OCI-LY1 (cell line): ENCODE measurements around the gene HYAL3.

ENCODE experiments used
- H2AFZ ChIP-seq: fragments of 200-600 bp; sonication (generic), shearing (Covaris generic); 2 replicates; pipeline ENCODE4 v1.6.0; 2014; ENCODE audit warnings: antibody characterized with exemption, mild to moderate bottlenecking, low read length
- H3F3A ChIP-seq: fragments of 200-600 bp; sonication (generic), shearing (Covaris generic); 2 replicates; pipeline ENCODE4 v1.6.0; 2014; ENCODE audit warnings: mild to moderate bottlenecking, antibody characterized with exemption, low read length, moderate library complexity; ENCODE audit not compliant: insufficient read depth
- H3K27ac ChIP-seq: fragments of 200-600 bp; sonication (generic); 2 replicates; pipeline ENCODE4 v1.5.1; 2014; ENCODE audit warnings: low read length, mixed run types, mild to moderate bottlenecking, low read depth; ENCODE audit not compliant: poor library complexity, severe bottlenecking
- H3K27me3 ChIP-seq: fragments of 200-600 bp; sonication (generic); 2 replicates; pipeline ENCODE4 v1.6.0; 2014; ENCODE audit warnings: antibody characterized with exemption, mild to moderate bottlenecking, low read length, moderate library complexity; ENCODE audit not compliant: insufficient read depth
- H3K36me3 ChIP-seq: fragments of 200-600 bp; sonication (generic); 2 replicates; pipeline ENCODE4 v1.6.1; 2014; ENCODE audit warnings: mild to moderate bottlenecking, antibody characterized with exemption, low read length, moderate library complexity, mixed read lengths; ENCODE audit not compliant: insufficient read depth
- H3K4me1 ChIP-seq: fragments of 200-600 bp; sonication (generic); 2 replicates; pipeline ENCODE4 v1.5.1; 2014; ENCODE audit warnings: mild to moderate bottlenecking, low read length, moderate library complexity; ENCODE audit not compliant: insufficient read depth, severe bottlenecking
- H3K4me2 ChIP-seq: fragments of 200-600 bp; sonication (generic), shearing (Covaris generic); 2 replicates; pipeline ENCODE4 v1.6.1; 2014; ENCODE audit warnings: low read length
- H3K4me3 ChIP-seq: fragments of 200-600 bp; sonication (generic); 2 replicates; pipeline ENCODE4 v1.5.1; 2014; ENCODE audit warnings: low read length, low read depth, mild to moderate bottlenecking, mixed read lengths; ENCODE audit not compliant: poor library complexity, severe bottlenecking
- H3K79me2 ChIP-seq: fragments of 200-600 bp; shearing (Covaris generic); 2 replicates; pipeline ENCODE4 v1.6.1; 2016; ENCODE audit warnings: mixed run types, low read length, mixed read lengths; ENCODE audit not compliant: insufficient read depth
- H3K9ac ChIP-seq: fragments of 200-600 bp; sonication (generic), shearing (Covaris generic); 2 replicates; pipeline ENCODE4 v1.6.1; 2014; ENCODE audit warnings: mild to moderate bottlenecking, low read length, mixed read lengths
- H3K9me2 ChIP-seq: fragments of 200-600 bp; sonication (generic), shearing (Covaris generic); 2 replicates; pipeline ENCODE4 v1.6.1; 2014; ENCODE audit warnings: low read depth, mild to moderate bottlenecking, low read length, mixed read lengths
- H3K9me3 ChIP-seq: fragments of 200-600 bp; shearing (Covaris generic); 2 replicates; pipeline ENCODE4 v1.6.1; 2014; ENCODE audit warnings: low read length, mixed read lengths
- H4K20me1 ChIP-seq: fragments of 200-600 bp; sonication (generic), shearing (Covaris generic); 2 replicates; pipeline ENCODE4 v1.6.0; 2016; ENCODE audit warnings: mild to moderate bottlenecking, low read length; ENCODE audit not compliant: insufficient read depth
- CTCF ChIP-seq: fragments of 200-600 bp; sonication (generic), shearing (Covaris generic); IDR thresholded peaks from 2 replicates; pipeline ENCODE4 v1.5.1; 2017; ENCODE audit warnings: mild to moderate bottlenecking, antibody characterized with exemption, low read length, moderate library complexity, mixed read lengths
- EZH2 ChIP-seq: fragments of 200-600 bp; sonication (generic), shearing (Covaris generic); IDR thresholded peaks from 2 replicates; pipeline ENCODE4 v1.8.0; 2017; ENCODE audit warnings: borderline replicate concordance, mixed run types, mild to moderate bottlenecking, antibody characterized with exemption, low read length, moderate library complexity, mixed read lengths

HYAL3 gene

GRCh38 chr3:50290161-50290641, 9.0 kb downstream of the HYAL3 start:
- H3K4me3 ChIP-seq: peak overlapping the region; percentile 99
- H3K27ac ChIP-seq: no peak overlapping the region
- no peak overlapping the region for H3K9ac ChIP-seq

GRCh38 chr3:50289130-50289529, 10.1 kb downstream of the HYAL3 start:
- H3K4me1 ChIP-seq: peaks cover 19% of the 10 kb centered on the region

More at GRCh38 chr3:50290161-50290641, 9.0 kb downstream of the HYAL3 start:
- TF ChIP-seq EZH2: no peak
- no peak for TF ChIP-seq CTCF
- H2AFZ ChIP-seq: no peak overlapping the region
- peaks cover 19% of the 10 kb centered on the region for H3K4me1 ChIP-seq
- H3K9me3 ChIP-seq: no peaks in the 10 kb centered on the region
- peaks cover 10% of the 10 kb centered on the region for H3K79me2 ChIP-seq
- H4K20me1 ChIP-seq: no peaks in the 10 kb centered on the region
- H3K27me3 ChIP-seq: no peaks in the 10 kb centered on the region
- 0 out of 2 replicates have a peak overlapping the region, but pooled peaks have one; percentile 95 for H3K4me2 ChIP-seq
- H3K9me2 ChIP-seq: no peaks in the 10 kb centered on the region
- H3K36me3 ChIP-seq: peaks cover 50% of the 10 kb centered on the region
- H3F3A ChIP-seq: no peaks in the 10 kb centered on the region

GRCh38 chr3:50288387-50289007, 10.7 kb downstream of the HYAL3 start:
- H3K27ac ChIP-seq: no peak overlapping the region
- H3K79me2 ChIP-seq: peaks cover 10% of the 10 kb centered on the region
- peaks cover 50% of the 10 kb centered on the region for H3K36me3 ChIP-seq
- H3K4me3 ChIP-seq: no peak overlapping the region
- no peaks in the 10 kb centered on the region for H4K20me1 ChIP-seq
- TF ChIP-seq EZH2 (no peak), CTCF (no peak)
- no peak overlapping the region for H3K4me2 ChIP-seq
- H3K9me2 ChIP-seq: no peaks in the 10 kb centered on the region
- H3F3A ChIP-seq: no peaks in the 10 kb centered on the region
- no peaks in the 10 kb centered on the region for H3K27me3 ChIP-seq
- no peaks in the 10 kb centered on the region for H3K9me3 ChIP-seq
- H3K4me1 ChIP-seq: peaks cover 19% of the 10 kb centered on the region
- H3K9ac ChIP-seq: no peak overlapping the region
- no peak overlapping the region for H2AFZ ChIP-seq

More at GRCh38 chr3:50289130-50289529, 10.1 kb downstream of the HYAL3 start:
- TF ChIP-seq EZH2: no peak
- no peak for TF ChIP-seq CTCF
- no peak overlapping the region for H3K4me2 ChIP-seq
- no peak overlapping the region for H2AFZ ChIP-seq
- peaks cover 10% of the 10 kb centered on the region for H3K79me2 ChIP-seq
- H3K9me3 ChIP-seq: no peaks in the 10 kb centered on the region
- no peaks in the 10 kb centered on the region for H3K27me3 ChIP-seq
- H3K4me3 ChIP-seq: no peak overlapping the region
- H3F3A ChIP-seq: no peaks in the 10 kb centered on the region
- no peaks in the 10 kb centered on the region for H4K20me1 ChIP-seq
- no peak overlapping the region for H3K9ac ChIP-seq
- H3K36me3 ChIP-seq: peaks cover 50% of the 10 kb centered on the region
- H3K27ac ChIP-seq: no peak overlapping the region
- H3K9me2 ChIP-seq: no peaks in the 10 kb centered on the region
